ENCODE results near the gene GTF3A. TPM values are rescaled to one million over a fixed set of nuclear protein-coding genes. Genes with fewer than 3 reads are reported as not detected.

Gene GTF3A
- total and polyA plus RNA-seq, 2 of the 8 experiments (the other 6 are each of a cell fraction or from before 2014, with no cell fraction given): 41.6 to 96.5 TPM

- H4K91ac ChIP-seq (replicated peaks; ENCODE audit: insufficient read length, low read length): no peak overlapping the region
- DNase-seq (ENCODE audit: low read depth in 1 of 2, low spot score in 2 of 2) (peak; percentile 58 to 95), FAIRE-seq (peak; percentile 84)
- no peak overlapping the region for H2BK12ac ChIP-seq (ENCODE audit: low read depth, low read length)
- no peaks in the 10 kb centered on the region for H3K23me2 ChIP-seq (ENCODE audit: low read depth, low read length)
- H3K4me3 ChIP-seq (ENCODE audit: extremely low read depth in 1 of 4, insufficient read depth in 2 of 4, low read depth in 3 of 4, low read length in 4 of 4): no peak overlapping the region
- H4K20me1 ChIP-seq (replicated peaks in 1 of 2; ENCODE audit: control insufficient read depth in 1 of 2, insufficient read depth in 2 of 2, low read length in 2 of 2): no peaks in the 10 kb centered on the region
- no peak overlapping the region for H3K18ac ChIP-seq (ENCODE audit: extremely low read depth, low read length)
- no peak overlapping the region for H3K27ac ChIP-seq (ENCODE audit: low read depth, low read length)
- 24% methylated on average over 11 of the region's 11 CpGs; no CpG with 5 or more reads in 1 of the 2 experiments for WGBS, 2 experiments (ENCODE audit: extremely low coverage in 1 of 2, insufficient coverage in 1 of 2, insufficient read length in 1 of 2, insufficient replicate concordance in 2 of 2, low coverage in 1 of 2, low lambda C conversion rate in 2 of 2, missing lambda C conversion rate in 1 of 2)
- peak overlapping the region; percentile 97 for H2AFZ ChIP-seq (ENCODE audit: low read length)
- H2BK5ac ChIP-seq (ENCODE audit: low read depth, low read length): no peak overlapping the region
- H3K79me2 ChIP-seq (ENCODE audit: control insufficient read depth in 1 of 2, insufficient read depth in 2 of 2, low read length in 2 of 2): no peaks in the 10 kb centered on the region
- no peaks in the 10 kb centered on the region for H3K36me3 ChIP-seq (ENCODE audit: control insufficient read depth in 2 of 4, insufficient read depth in 4 of 4, low read length in 3 of 4)
- H3K14ac ChIP-seq (ENCODE audit: insufficient read length): no peak overlapping the region
- H3K4me2 ChIP-seq (ENCODE audit: insufficient read depth in 1 of 2, low read depth in 2 of 2, low read length in 2 of 2): no peak overlapping the region
- no peak overlapping the region for H2BK120ac ChIP-seq (replicated peaks; ENCODE audit: low read depth, low read length)
- no peak overlapping the region for H2BK15ac ChIP-seq (ENCODE audit: low read length)
- no peak overlapping the region for H3K56ac ChIP-seq (replicated peaks; ENCODE audit: insufficient read length, low read depth, low read length)
- CTCF ChIA-PET (ENCODE audit: partially characterized antibody): interaction anchor here (0.6 to 1.8 kb wide), 7 partner anchors 9 to 350 kb away, joined by 3 to 7 read pairs (median 4); no protein-coding TSS in a partner anchor
- no peaks in the 10 kb centered on the region for H3K9me3 ChIP-seq (ENCODE audit: insufficient read depth in 2 of 2, low read depth in 1 of 2, low read length in 1 of 2)
- H3K4ac ChIP-seq (replicated peaks; ENCODE audit: insufficient read length, low read depth, low read length): no peak overlapping the region
- POLR2A ChIA-PET (ENCODE audit: partially characterized antibody): no interaction called here
- H2BK20ac ChIP-seq (ENCODE audit: low read length): no peak overlapping the region
- H3K23ac ChIP-seq (ENCODE audit: insufficient read length): no peak overlapping the region
- H2AK5ac ChIP-seq (ENCODE audit: low read depth, low read length): no peak overlapping the region
- H3K4me1 ChIP-seq (replicated peaks in 1 of 4; ENCODE audit: control insufficient read depth in 3 of 4, insufficient read depth in 4 of 4, low read length in 3 of 4): no peaks in the 10 kb centered on the region
- no peak overlapping the region for H4K8ac ChIP-seq (ENCODE audit: extremely low read depth, insufficient read depth, low read length)
- H3K9ac ChIP-seq (replicated peaks in 1 of 4; ENCODE audit: extremely low read depth in 1 of 4, low read depth in 3 of 4, low read length in 3 of 4): no peak overlapping the region
- H3K27me3 ChIP-seq (replicated peaks in 1 of 4; ENCODE audit: control insufficient read depth in 3 of 4, extremely low read depth in 1 of 4, insufficient read depth in 3 of 4, low read length in 3 of 4): no peaks in the 10 kb centered on the region
- no peak overlapping the region for H4K5ac ChIP-seq (ENCODE audit: insufficient read length, low read depth, low read length)
- no peaks in the 10 kb centered on the region for H3K79me1 ChIP-seq (ENCODE audit: low read depth, low read length)
- TF ChIP-seq YY1 (IDR thresholded peaks at IDR 0.05; ENCODE audit: low read depth, low read length) (0 out of 2 replicates have a peak, but pooled peaks have one; percentile 46), ATF3 (IDR thresholded peaks at IDR 0.05; ENCODE audit: insufficient read depth, low read depth, low read length) (peak; percentile 27; the same call in 1 of the 2 replicates), CTCF (IDR thresholded peaks at IDR 0.05; ENCODE audit: control extremely low read depth in 1 of 3, insufficient read depth in 1 of 3, low read depth in 1 of 3, low read length in 3 of 3) (peak; percentile 84 to 99 (median 99)), CHD2 (IDR thresholded peaks at IDR 0.05; ENCODE audit: low read length) (no peak)
- TF ChIP-seq, protein P1, sequence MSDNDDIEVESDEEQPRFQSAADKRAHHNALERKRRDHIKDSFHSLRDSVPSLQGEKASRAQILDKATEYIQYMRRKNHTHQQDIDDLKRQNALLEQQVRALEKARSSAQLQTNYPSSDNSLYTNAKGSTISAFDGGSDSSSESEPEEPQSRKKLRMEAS (IDR thresholded peaks at IDR 0.05): peak; percentile 59
These were observed 57.3 kb downstream of the GTF3A start for GRCh38 chr13:27481766-27482165.
